HepG2 (cell line): ENCODE results near the gene BCAS1. TPM values are rescaled to one million over a fixed set of nuclear protein-coding genes. Genes with fewer than 3 reads are reported as not detected.

Source experiments
- ATAC-seq: fragments of 200-7000 bp; cut with Tn5 transposase; 3 replicates; pipeline ENCODE4 v1.9.1; 2020; ENCODE audit warnings: mild to moderate bottlenecking, moderate library complexity
- BruUV-seq: library from RNA; stranded (reverse); fragments of 400-500 nt; replicated peaks from 2 replicates; lab custom pipeline; 2021; lab: Mats Ljungman, UMichigan
- CTCF ChIA-PET: fragments of 300-600 bp; formaldehyde crosslinking; extraction: SDS; loops from one replicate; lab custom pipeline; 2021; ENCODE audit warnings: low total read pairs, inconsistent platforms, low intra/inter-chr PET ratio; lab: Yijun Ruan, JAX
- POLR2A ChIA-PET: fragments of 350-600 bp; sonication (Branson Sonifier 250); formaldehyde crosslinking; loops from one replicate; lab custom pipeline; 2020; ENCODE audit warnings: antibody characterized with exemption, inconsistent platforms; lab: Yijun Ruan, JAX
- DNase-seq: peaks from one replicate; pipeline ENCODE4 v3.0.0-alpha.2; 2015; ENCODE audit warnings: low spot score
- FAIRE-seq: peaks from 3 replicates; lab custom pipeline; 2011; peaks lifted over from hg19 to GRCh38; lab: Jason Lieb, UNC
- H2AFZ ChIP-seq: one replicate; pipeline ENCODE4 v1.6.1; 2011; ENCODE audit warnings: low read length, inconsistent platforms
- H3K27ac ChIP-seq: fragments of 300-600 bp; 3 replicates; pipeline ENCODE4 v1.8.0; 2011; ENCODE audit warnings: mixed run types, mild to moderate bottlenecking, mixed read lengths, low read length, inconsistent platforms; ENCODE audit not compliant: insufficient read depth; ENCODE audit errors: extremely low read length
- H3K27me3 ChIP-seq, 2 experiments: fragments of 200-600 bp in 1 of 2; 2 replicates in 1 of 2; 3 replicates in 1 of 2; pipeline versions ENCODE4 v1.6.0 to v1.8.0; 2011; ENCODE audit warnings: low read length in 2 of 2, mild to moderate bottlenecking in 2 of 2, moderate library complexity in 2 of 2, inconsistent platforms in 1 of 2; ENCODE audit not compliant: insufficient read depth in 2 of 2, control insufficient read depth in 1 of 2
- H3K36me3 ChIP-seq, 2 experiments: fragments of 200-600 bp in 1 of 2; replicated peaks in 1 of 2; 2 replicates in 1 of 2; 3 replicates in 1 of 2; pipeline versions ENCODE4 v1.5.1 to v1.8.0; 2011; ENCODE audit warnings: low read length in 2 of 2, inconsistent platforms in 1 of 2; ENCODE audit not compliant: insufficient read depth in 2 of 2, control insufficient read depth in 1 of 2
- H3K4me1 ChIP-seq: 2 replicates; pipeline ENCODE4 v1.5.1; 2012; ENCODE audit warnings: low read length, inconsistent platforms; ENCODE audit not compliant: insufficient read depth
- H3K4me2 ChIP-seq: 2 replicates; pipeline ENCODE4 v1.6.0; 2011; ENCODE audit warnings: low read depth, low read length, inconsistent platforms
- H3K4me3 ChIP-seq, 3 experiments: fragments of 200-600 bp in 1 of 3; sonication (generic), shearing (Covaris generic) in 1 of 3; replicated peaks in 1 of 3; 2 replicates each; pipeline ENCODE4 v1.5.1; 2011 to 2016; ENCODE audit warnings: low read length in 3 of 3, inconsistent platforms in 2 of 3, low read depth in 2 of 3, mild to moderate bottlenecking in 2 of 3, control low read depth in 1 of 3, mixed read lengths in 1 of 3; ENCODE audit not compliant: insufficient read depth in 1 of 3
- H3K79me2 ChIP-seq: one replicate; pipeline ENCODE4 v1.6.1; 2011; ENCODE audit warnings: low read length, inconsistent platforms; ENCODE audit not compliant: insufficient read depth
- H3K9ac ChIP-seq: 2 replicates; pipeline ENCODE4 v1.6.0; 2011; ENCODE audit warnings: mild to moderate bottlenecking, low read depth, low read length, inconsistent platforms; ENCODE audit not compliant: insufficient read depth
- H3K9me3 ChIP-seq: 2 replicates; pipeline ENCODE4 v1.5.1; 2012; ENCODE audit warnings: mild to moderate bottlenecking, low read length
- H4K20me1 ChIP-seq: 2 replicates; pipeline ENCODE4 v1.6.0; 2011; ENCODE audit warnings: inconsistent platforms, mild to moderate bottlenecking, low read length, moderate library complexity; ENCODE audit not compliant: insufficient read depth
- HDAC6 ChIP-seq: fragments of 200-600 bp; sonication (generic); IDR thresholded peaks from 2 replicates; pipeline ENCODE4 v1.7.0; 2017; ENCODE audit warnings: mild to moderate bottlenecking, antibody characterized with exemption, low read length, low read depth
- MAFK ChIP-seq, 2 experiments: IDR thresholded peaks in 1 of 2; conservative IDR thresholded peaks in 1 of 2; 2 replicates each; pipeline ENCODE4 v1.6.1; 2011; ENCODE audit warnings: improper control_type of control experiment in 2 of 2, low read length in 2 of 2
- MTA1 ChIP-seq: sonication (generic); formaldehyde crosslinking; IDR thresholded peaks from 2 replicates; pipeline ENCODE4 v1.4.0; 2020; ENCODE audit warnings: missing genetic modification reagents, mild to moderate bottlenecking, borderline replicate concordance
- NFKBIZ ChIP-seq: IDR thresholded peaks from 2 replicates; pipeline ENCODE4 v1.6.1; 2018; ENCODE audit warnings: missing genetic modification reagents, missing compliant biosample characterization
- NFYB ChIP-seq: sonication (generic); formaldehyde crosslinking; IDR thresholded peaks from 2 replicates; pipeline ENCODE4 v1.4.0; 2020; ENCODE audit warnings: missing genetic modification reagents
- NR2C2 ChIP-seq: sonication (generic); formaldehyde crosslinking; IDR thresholded peaks from 2 replicates; pipeline ENCODE4 v1.4.0; 2020; ENCODE audit warnings: missing genetic modification reagents, mild to moderate bottlenecking, moderate library complexity, borderline replicate concordance
- NRL ChIP-seq: sonication (generic); formaldehyde crosslinking; IDR thresholded peaks from 2 replicates; pipeline ENCODE4 v1.5.0; 2020; ENCODE audit warnings: missing genetic modification reagents, mild to moderate bottlenecking, moderate library complexity, borderline replicate concordance
- RARA ChIP-seq: IDR thresholded peaks from 2 replicates; pipeline ENCODE4 v1.6.1; 2016; ENCODE audit warnings: missing genetic modification reagents, missing compliant biosample characterization
- RERE ChIP-seq: IDR thresholded peaks from 2 replicates; pipeline ENCODE4 v1.6.1; 2016; ENCODE audit warnings: low read depth, missing genetic modification reagents, missing compliant biosample characterization
- SMARCC2 ChIP-seq: fragments of 450-650 bp; IDR thresholded peaks from 2 replicates; pipeline ENCODE4 v1.6.1; 2017; ENCODE audit warnings: antibody characterized with exemption, mild to moderate bottlenecking
- SMYD3 ChIP-seq: sonication (generic); formaldehyde crosslinking; IDR thresholded peaks from 2 replicates; pipeline ENCODE4 v1.8.1; 2023; ENCODE audit warnings: mild to moderate bottlenecking, missing genetic modification reagents
- TBX3 ChIP-seq: fragments of 450-650 bp; IDR thresholded peaks from 2 replicates; pipeline ENCODE4 v1.6.1; 2017; ENCODE audit warnings: antibody characterized with exemption, mild to moderate bottlenecking, inconsistent platforms, borderline replicate concordance
- YY1 ChIP-seq: IDR thresholded peaks from 2 replicates; pipeline ENCODE4 v1.6.1; 2011; ENCODE audit warnings: low read length, low read depth, moderate library complexity, mild to moderate bottlenecking; ENCODE audit not compliant: insufficient read depth, insufficient replicate concordance
- ZNF143 ChIP-seq: sonication (generic); formaldehyde crosslinking; IDR thresholded peaks from 2 replicates; pipeline ENCODE4 v1.4.0; 2020; ENCODE audit warnings: missing genetic modification reagents
- ZNF276 ChIP-seq: sonication (generic); formaldehyde crosslinking; IDR thresholded peaks from 2 replicates; pipeline ENCODE4 v1.4.0; 2020; ENCODE audit warnings: mild to moderate bottlenecking, low read depth, missing genetic modification reagents
- ZNF432 ChIP-seq: sonication (generic); formaldehyde crosslinking; IDR thresholded peaks from 2 replicates; pipeline ENCODE4 v1.5.0; 2020; ENCODE audit warnings: missing genetic modification reagents, mild to moderate bottlenecking, borderline replicate concordance
- ZNF589 ChIP-seq: sonication (generic); formaldehyde crosslinking; conservative IDR thresholded peaks from 2 replicates; pipeline ENCODE4 v1.8.0; 2022; ENCODE audit warnings: mild to moderate bottlenecking, moderate library complexity, missing genetic modification reagents
- in situ Hi-C: cut with HindIII; loops from 2 replicates; pipeline ENCODE4 v1.10.0; 2017; ENCODE audit warnings: low pct_unique_long_range_greater_than_20kb; ENCODE audit not compliant: extremely low pct_ligation_motif_present
- intact Hi-C: fragments of 100-400 bp; cut with micrococcal nuclease; formaldehyde crosslinking; loops from one replicate; pipeline ENCODE4 v1.10.0; 2022; ENCODE audit not compliant: unreplicated experiment
- polyA plus RNA-seq, 8 experiments: library from polyadenylated mRNA; depleted of rRNA in 3 of 8; stranded (reverse) in 7 of 8; unstranded in 1 of 8; fragments of >200 nt; fragmentation: Illumina TruSeq in 4 of 8; extraction: Trizol in 4 of 8; gene quantifications; 2 replicates each; pipeline versions ENCODE4 v1.2.1 to v1.2.3, GENCODE V29; 2011 to 2016; ENCODE audit warnings: low read depth in 4 of 8, missing spikeins in 1 of 8, mixed read lengths in 1 of 8; ENCODE audit not compliant: insufficient read depth in 1 of 8
- total RNA-seq, 5 experiments: library from RNA; depleted of rRNA; stranded (reverse); fragments of >200 nt; fragmentation: Illumina TruSeq; extraction: Trizol; gene quantifications; 2 replicates each; pipeline ENCODE4 v1.2.3, GENCODE V29; 2016; ENCODE audit warnings: low read depth in 1 of 5
- TF ChIP-seq, protein P1 (sequence below): sonication (generic); formaldehyde crosslinking; IDR thresholded peaks from 2 replicates; pipeline ENCODE4 v1.4.0; 2020; ENCODE audit warnings: missing genetic modification reagents

Gene BCAS1
- total and polyA plus RNA-seq, 2 of the 13 experiments (the other 11 are each of a cell fraction or from before 2014, with no cell fraction given): 0.55 to 0.91 TPM

DNA sequence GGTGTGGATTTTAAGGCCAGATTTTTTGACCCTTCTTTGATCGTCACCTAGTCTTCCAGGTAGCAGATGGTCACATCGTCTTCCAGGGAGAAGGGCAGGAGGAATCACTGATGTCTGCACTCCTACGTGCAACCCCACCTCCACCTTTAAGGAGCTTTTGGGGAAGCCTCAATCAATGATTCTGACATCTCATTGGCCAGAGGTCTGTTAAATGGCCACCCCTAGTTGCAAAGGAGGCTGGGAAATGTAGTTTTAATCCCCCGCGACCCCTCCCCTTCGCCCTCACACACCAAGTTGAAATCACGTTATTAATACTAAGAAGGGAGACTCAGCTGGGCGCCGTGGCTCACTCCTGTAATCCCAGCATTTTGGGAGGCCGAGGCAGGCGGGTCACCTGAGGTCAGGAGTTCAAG is 151.4 kb downstream of the BCAS1 start (continued):
- peak; percentile 71 for TF ChIP-seq NFYB (CRISPR knock-in tag)
- no peak for TF ChIP-seq NR2C2 (CRISPR knock-in tag)
- TF ChIP-seq MAFK (conservative IDR thresholded peaks at IDR 0.05 in 1 of 2, IDR thresholded peaks at IDR 0.05 in 1 of 2; ENCODE audit: low read length in 2 of 2): no peak
- TF ChIP-seq HDAC6: no peak
- TF ChIP-seq YY1: peak; percentile 70
- no peak for TF ChIP-seq SMYD3 (CRISPR knock-in tag)
- 0 out of 2 replicates have a peak, but pooled peaks have one; percentile 58 for TF ChIP-seq NRL (CRISPR knock-in tag)
- peak; percentile 89 for TF ChIP-seq ZNF143 (CRISPR knock-in tag)
- TF ChIP-seq ZNF589 (CRISPR knock-in tag): no peak
- no peak for TF ChIP-seq MTA1 (CRISPR knock-in tag)
- no peak for TF ChIP-seq ZNF276

- H3K27ac ChIP-seq: no peak overlapping the region
- ATAC-seq (no peak), FAIRE-seq (no peak), DNase-seq (no peak)
- no peaks in the 10 kb centered on the region for H3K79me2 ChIP-seq
- no peak overlapping the region for H3K9ac ChIP-seq
- H3K4me1 ChIP-seq: peaks cover 51% of the 10 kb centered on the region
- no peak overlapping the region for H3K4me3 ChIP-seq
- H4K20me1 ChIP-seq: no peaks in the 10 kb centered on the region
- no peak overlapping the region for H2AFZ ChIP-seq
- no peaks in the 10 kb centered on the region for H3K36me3 ChIP-seq
- no peaks in the 10 kb centered on the region for H3K9me3 ChIP-seq
- in situ Hi-C loops (loop anchor here (5.0 kb wide), 1 partner anchor 341 kb away; no protein-coding TSS in a partner anchor), intact Hi-C loops (loop anchor here (5.0 kb wide), 6 partner anchors 51 to 256 kb away; no protein-coding TSS in a partner anchor)
- peaks cover 0 to 2% of the 10 kb centered on the region in 2 experiments; a peak in 2 of 5 replicates for H3K27me3 ChIP-seq
- CTCF ChIA-PET: interaction anchor here (1.0 kb wide), 1 partner anchor 339 kb away, joined by 3 read pairs; no protein-coding TSS in a partner anchor
- BruUV-seq: no TSS peak
- POLR2A ChIA-PET: interaction anchor here (1.1 to 1.6 kb wide), 4 partner anchors 18 to 348 kb away, joined by 3 to 5 read pairs (median 4); no protein-coding TSS in a partner anchor
- H3K4me2 ChIP-seq: no peak overlapping the region
- TF ChIP-seq, protein P1, sequence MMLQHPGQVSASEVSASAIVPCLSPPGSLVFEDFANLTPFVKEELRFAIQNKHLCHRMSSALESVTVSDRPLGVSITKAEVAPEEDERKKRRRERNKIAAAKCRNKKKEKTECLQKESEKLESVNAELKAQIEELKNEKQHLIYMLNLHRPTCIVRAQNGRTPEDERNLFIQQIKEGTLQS (CRISPR knock-in tag): no peak
- TF ChIP-seq TBX3: no peak
- TF ChIP-seq RERE: no peak
- no peak for TF ChIP-seq RARA
- TF ChIP-seq ZNF432 (CRISPR knock-in tag): no peak
- TF ChIP-seq NFKBIZ (CRISPR knock-in tag): no peak
- TF ChIP-seq SMARCC2: no peak
Observed at GRCh38 chr20:53918020-53918311, 152.4 kb downstream of the BCAS1 start.
